Gastrocnemius medialis (tissue), 4 donors: ENCODE results near the gene LRRC37A3.
"Not testable (repeated sequence)": the region's sequence is repeated elsewhere in the genome, so short reads cannot be mapped to it uniquely, and the experiment has no call there.

Experiments used
- CTCF ChIP-seq, 5 experiments: fragments of 450-650 bp in 3 of 5; fragments of 200-600 bp in 2 of 5; sonication (generic) in 2 of 5; IDR thresholded peaks in 4 of 5; conservative IDR thresholded peaks in 1 of 5; 1 replicate in 4 of 5; 2 replicates in 1 of 5; pipeline ENCODE4 v1.5.1; 2016 to 2019; ENCODE audit warnings: antibody characterized with exemption in 5 of 5, mild to moderate bottlenecking in 3 of 5, moderate library complexity in 3 of 5
- POLR2A ChIP-seq, 2 donors: fragments of 450-650 bp; IDR thresholded peaks; one replicate each; pipeline ENCODE4 v1.6.1; 2017; ENCODE audit warnings: antibody characterized with exemption in 2 of 2, mild to moderate bottlenecking in 2 of 2, moderate library complexity in 2 of 2

GRCh38 chr17:64909511-64910190 is 9.6 kb downstream of the LRRC37A3 start:
- TF ChIP-seq CTCF (IDR thresholded peaks at IDR 0.05 in 4 of 5, conservative IDR thresholded peaks at IDR 0.05 in 1 of 5); POLR2A (IDR thresholded peaks at IDR 0.05): not testable (repeated sequence)
